GM18520 (cell line): Measurements from ENCODE around the gene PFDN2.
"Not testable (repeated sequence)": the region's sequence is repeated elsewhere in the genome, so short reads cannot be mapped to it uniquely, and the experiment has no call there.

Experiments used
- ATAC-seq: cut with Tn5 transposase; IDR thresholded peaks from one replicate; pipeline ENCODE4 v1.9.1; 2021; ENCODE audit not compliant: unreplicated experiment

The PFDN2 gene

DNA sequence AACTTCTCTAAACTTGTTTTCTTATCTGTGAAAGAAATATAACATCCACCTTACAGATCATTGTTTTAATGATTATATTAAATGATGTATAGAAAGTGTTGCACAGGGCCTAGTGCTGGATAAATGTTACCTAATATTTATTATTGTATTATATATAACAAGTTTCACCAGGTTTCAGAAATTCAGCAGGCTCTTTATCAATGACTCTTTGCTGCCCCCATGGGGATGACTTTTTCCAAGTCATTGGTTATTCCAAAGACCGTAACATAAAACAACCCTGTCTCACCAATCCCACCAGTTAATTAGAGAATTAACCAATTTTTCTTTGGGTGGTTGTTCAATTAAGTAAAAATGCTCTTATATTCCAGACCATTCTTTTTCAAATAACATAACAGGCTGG, 21.9 kb upstream of the PFDN2 start:
- ATAC-seq: no peak

DNA sequence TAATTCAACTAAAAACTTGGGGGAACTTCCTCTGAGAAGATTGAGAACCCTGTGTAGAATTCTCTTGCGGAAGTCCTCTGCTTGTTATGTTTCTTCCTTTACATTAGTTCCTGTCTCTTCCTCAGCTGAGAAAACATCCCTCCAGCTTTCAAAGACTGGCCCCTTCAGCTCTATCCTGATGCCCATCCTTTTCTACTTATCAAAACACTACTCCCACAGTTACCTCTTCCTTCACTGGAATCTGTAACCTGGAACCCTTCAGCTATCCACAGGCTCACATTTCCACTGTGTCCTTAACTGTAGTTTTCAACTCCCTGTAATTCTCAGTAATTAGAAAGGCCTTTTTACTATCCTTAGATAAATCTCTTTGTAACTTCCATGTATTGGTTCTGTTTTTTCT, 20.6 kb upstream of the PFDN2 start:
- ATAC-seq: no peak

DNA sequence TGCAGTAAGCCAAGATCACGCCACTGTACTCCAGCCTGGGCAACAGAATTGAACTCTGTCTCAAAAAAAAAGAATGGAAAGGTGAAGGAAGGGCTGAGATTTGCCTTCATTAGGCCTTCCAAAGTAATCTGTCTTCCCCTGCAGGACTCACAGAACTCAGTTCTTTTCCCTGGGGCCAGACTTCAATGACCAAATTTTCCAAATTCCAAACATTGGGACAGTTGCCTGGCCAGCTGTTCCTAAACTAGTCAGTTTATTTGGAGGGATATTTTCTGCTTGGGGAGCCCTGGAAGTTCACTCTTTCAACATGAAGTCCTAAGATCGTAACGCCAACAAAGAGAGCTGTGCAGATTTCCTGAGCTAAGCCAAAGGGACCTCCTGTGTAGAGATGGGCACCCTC, 20.0 kb upstream of the PFDN2 start:
- ATAC-seq: no peak

DNA sequence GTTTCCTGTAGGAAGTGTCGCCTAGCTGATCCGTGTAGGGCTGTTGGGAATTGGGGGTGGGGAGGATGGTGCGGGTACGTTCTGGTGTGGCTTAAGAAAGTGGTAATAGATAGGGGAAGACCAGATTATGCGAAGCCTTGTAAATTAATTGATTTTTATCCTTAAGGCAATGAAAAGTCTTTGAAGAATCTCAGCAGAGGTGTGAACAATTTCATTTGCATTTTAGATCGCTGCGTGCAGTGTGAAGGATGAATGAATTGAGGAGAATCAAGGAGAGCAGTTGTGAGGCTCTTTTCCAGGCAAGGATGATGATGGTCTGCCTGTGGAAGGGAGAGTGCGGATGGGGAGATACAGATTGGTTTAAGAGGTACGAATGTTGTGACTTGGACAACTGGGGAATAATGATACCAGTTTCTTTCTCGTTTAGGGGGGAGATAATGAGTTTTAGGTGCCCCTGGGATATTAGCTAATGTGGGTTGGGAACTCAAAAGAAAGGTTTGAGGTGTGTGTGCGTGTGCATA, 15.4 kb upstream of the PFDN2 start:
- no peak for ATAC-seq

DNA sequence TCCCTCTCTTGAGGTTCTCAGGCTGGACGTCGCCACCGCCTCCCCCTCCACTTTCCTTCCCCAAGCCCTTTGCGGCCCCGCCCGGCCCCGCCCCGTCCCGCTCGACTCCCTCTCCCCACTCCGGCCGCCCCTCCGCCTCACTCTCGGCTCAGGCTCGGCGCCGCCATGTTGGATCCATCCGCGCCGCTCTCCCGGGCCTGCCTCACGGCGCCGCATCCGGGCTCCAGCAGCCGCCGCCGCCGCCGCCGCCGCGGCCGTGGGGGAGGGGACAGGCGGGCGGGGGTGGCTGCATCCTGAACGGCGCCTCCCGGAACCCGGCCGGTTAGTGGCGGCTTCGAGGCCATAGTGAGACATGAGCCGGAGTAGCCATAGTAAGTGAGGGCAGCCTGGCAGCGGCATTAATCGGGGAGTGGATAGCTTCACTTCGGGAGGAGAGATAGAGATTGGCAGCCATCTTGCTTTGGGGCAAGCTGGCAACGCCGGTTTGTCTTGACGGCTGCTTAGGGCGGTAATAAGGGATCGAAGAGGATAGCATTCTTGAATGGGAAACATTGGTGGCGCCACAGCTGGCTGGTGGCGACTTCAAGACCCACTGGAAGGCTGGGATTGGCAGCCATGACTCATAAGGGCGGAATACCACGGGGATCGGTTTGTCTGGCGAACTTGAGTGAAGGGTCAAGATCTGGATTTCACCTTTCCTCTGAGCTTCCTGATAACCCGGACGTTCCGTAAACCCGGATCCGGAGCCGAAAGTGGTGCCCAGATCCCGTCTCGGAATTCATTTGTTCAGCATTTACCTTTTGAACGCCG, 14.8 kb upstream of the PFDN2 start, which contains the start of gene DEDD:
TSS of gene DEDD (minus strand) at position 258 of the 810 bp plus-strand sequence. CDS start 8,205 bp downstream, outside the sequence.
- ATAC-seq: peak; percentile 89

DNA sequence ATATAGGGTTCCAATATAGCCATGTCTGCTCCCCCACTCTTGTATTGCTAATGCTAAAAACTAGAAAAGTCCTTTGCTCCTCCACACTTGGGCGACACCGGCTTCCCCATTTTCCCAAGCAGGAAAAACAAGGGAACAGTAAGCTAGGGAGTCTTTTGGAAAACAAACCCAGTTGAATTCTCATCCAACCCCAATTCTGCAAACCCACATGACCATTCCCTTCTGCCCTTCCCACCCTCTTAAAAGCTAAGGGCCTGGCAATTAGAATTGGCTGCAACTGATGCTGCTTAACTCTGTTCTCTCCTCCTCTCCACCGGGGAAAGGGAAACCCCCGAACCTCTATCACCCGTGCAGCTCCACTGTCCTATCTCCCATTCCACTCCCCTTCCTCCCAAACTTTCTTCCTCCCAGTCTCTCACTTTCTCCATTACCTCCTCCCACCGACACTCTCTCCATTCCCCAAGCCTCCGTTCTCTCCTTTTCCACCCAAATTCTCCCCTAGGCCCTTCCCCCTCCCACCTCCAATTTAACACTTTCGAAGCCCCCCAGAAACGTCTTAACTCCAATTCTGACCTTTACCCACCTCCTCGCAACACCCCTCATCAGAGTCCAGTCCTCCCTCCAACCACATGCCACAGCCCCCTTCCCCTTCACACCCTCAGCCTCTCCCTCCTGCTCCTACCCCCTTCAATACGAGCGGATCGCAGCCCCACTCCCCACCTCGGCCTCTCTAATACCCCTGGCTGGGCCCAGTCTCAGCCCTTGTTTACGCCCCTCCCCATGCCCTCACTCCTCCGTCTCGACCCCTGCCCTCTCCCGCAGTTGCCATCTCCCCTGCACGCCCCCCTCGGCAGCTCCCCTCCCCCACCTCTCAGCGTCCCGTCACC, 13.9 kb upstream of the PFDN2 start:
- ATAC-seq: no peak

DNA sequence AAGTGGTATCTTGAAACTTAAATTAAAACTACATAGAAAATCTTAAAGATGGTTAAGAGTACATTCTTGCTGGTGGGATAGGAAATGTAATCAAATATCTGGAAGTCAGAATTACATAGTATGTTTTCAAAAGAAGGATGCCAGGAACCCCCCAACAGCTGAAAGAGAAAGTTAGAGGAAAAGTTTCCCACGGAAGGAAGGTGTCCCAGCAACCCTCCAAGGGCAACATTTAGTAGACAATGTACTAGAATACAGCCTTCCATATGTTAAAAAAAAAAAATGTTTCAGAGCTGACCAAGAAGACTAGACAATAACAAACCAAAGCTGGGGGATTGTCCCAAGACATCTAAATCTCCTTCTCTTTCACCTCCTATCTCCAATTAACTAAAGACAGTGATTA, 12.4 kb upstream of the PFDN2 start:
- no peak for ATAC-seq

DNA sequence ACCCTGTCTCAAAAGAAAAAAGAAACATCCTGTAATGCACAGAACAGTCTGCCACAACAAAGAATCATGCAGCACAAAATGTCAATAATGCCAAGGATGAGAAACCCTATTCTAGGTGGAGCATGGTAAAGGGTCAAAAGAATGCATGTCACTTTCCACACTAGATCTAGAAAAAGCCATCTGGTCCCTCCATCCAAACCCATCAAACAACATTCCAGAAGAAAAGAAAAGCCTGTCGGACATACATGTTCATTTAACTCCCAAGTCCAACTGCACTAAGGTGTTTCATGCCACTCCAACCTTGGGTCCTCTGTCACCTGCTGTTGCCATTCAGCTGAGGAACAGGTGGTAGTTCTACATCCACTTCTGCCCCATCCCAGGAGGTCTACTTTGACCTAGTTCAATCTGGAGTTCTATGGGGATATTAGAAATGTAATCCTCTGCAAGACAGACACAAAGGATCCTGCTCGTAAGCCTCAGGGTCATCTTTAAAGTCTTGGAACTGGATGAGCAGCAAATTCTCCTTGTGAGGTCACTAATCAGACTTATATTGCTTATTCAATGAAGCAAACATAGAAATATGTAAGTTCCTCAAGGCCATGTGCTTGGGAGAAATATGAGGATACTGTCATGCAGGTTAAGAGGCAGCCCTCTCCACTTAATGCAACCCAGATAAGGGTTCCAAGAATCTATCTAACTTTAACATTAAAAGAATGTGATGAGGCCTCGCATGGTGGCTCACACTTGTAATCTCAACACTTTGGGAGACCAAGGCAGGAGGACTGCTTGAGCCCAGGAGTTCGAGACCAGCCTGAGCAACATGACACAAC, 11.0 kb upstream of the PFDN2 start:
- no peak for ATAC-seq

DNA sequence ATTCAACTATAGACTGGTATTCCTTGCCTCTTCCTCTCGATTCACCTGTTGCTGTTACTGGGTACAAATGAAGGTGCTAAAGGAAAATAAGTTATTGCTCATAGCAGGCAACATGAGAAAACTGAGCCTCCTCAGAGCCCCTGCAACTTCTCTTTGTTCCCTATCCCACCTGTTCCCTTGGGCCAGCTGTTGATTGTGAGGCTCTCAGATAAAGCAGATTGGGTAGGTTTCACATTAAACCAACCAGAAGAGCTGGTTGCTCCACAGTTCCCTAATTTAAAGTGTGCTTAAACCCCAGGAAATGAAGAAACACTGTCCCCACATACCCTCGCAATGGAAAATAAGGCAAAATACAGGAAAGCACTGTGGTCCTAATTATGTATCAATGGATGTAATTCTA, 9.8 kb upstream of the PFDN2 start:
- ATAC-seq: no peak

DNA sequence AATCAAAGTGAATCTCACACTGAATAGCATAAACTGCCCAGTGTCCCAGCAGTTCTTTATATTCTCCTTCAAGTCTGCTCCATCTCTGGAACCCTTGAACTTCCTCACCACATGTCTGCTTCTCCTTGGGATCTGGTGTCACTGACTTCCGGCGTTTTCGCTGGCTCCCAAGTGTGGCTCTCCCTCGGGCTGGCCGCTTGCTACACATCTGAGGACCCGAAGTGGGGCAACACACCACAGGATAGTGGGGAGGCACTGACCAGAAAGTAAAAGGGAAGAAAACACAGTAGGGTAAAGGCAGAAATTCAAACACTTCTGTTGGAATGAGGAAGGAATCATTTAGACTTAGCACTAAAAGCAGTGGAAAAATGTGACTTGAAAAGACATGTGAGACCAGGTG, 5.1 kb upstream of the PFDN2 start:
- no peak for ATAC-seq

DNA sequence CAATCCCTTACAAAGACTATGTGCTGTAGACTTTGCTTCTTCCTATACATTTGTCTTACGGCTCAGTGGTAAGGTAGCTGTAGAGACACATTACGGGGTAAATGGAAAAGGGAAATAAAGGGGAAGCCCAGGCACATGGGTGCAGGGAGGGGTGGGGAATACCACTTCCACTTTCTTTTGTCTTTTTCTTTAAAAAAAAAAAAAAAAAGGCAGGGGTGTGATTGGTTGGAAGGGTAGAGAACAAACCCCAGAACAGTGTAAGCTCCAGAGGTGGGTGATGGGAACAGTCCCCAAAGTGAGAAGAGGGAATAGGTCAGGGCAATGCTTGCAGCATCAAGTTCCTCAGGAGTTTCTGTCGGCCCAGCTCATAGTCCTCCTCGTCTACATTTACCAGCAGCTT, 4.0 kb upstream of the PFDN2 start:
- ATAC-seq: no peak

DNA sequence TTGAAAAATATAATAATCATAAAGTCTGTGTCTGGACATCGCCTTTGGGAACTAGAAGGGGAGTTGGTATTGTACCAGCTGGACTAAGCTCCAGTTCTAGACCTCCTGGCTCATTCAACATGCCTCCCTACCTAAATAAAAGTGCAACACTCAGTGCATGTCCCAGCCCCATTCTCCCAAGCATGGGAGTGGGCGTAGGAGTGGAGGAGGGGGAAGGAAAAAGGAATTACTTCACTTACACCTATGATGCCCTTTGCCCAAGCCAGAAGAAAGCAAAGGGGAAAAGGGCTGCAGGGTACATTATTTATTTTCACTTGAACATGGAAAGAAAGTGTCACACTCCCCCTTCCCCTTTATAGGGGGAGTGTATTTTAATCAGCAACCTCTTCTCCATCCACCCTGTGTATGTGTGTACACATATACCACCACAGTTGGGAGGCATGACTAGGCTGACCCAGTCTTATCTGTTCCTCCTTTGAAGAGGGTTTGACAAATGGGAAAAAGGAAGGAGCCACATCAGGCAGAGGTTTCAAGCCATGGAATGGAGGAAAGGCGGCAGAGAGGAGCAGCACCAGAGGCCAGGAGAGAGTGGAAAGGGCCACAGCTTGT, 3.3 kb upstream of the PFDN2 start:
- ATAC-seq: no peak

DNA sequence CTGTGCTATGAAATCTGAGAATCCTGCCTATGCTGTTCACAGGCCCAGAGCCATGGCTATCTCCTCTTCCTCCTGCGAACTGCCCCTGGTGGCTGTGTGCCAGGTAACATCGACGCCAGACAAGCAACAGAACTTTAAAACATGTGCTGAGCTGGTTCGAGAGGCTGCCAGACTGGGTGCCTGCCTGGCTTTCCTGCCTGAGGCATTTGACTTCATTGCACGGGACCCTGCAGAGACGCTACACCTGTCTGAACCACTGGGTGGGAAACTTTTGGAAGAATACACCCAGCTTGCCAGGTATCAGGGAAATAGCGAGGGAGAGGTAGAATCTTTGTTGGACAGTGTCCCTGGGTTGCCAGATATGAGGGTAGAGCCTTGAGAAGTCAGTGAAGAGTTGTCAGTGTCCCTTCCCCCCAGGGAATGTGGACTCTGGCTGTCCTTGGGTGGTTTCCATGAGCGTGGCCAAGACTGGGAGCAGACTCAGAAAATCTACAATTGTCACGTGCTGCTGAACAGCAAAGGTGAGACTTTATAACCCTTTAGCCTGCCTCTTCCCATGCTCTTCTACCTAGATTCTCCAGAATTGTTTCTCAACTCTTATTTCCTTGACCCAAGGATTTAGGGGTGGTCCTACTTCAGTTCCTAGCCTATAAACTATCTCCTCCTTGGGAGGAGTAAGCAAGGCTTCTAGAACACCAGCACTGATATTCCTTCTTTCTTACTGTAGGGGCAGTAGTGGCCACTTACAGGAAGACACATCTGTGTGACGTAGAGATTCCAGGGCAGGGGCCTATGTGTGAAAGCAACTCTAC, 1.5 kb upstream of the PFDN2 start:
- ATAC-seq: no peak

DNA sequence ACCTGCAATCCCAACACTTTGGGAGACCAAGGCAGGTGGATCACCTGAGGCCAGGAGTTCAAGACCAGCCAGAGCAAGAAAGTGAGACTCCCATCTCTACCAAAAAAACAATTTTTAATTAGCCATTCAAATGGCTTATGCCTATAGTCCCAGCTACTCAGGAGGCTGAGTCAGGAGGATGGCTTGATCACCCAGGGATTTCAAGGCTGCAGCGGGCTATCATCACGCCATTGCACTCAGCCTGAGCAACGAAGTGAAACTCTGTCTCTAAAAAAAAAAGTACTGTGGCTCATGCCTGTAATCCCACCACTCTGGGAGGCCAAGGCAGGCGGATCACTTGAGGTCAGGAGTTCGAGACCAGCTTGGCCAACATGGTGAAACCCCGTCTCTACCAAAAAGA, 1.9 kb downstream of the PFDN2 start:
- ATAC-seq: not testable (repeated sequence)

DNA sequence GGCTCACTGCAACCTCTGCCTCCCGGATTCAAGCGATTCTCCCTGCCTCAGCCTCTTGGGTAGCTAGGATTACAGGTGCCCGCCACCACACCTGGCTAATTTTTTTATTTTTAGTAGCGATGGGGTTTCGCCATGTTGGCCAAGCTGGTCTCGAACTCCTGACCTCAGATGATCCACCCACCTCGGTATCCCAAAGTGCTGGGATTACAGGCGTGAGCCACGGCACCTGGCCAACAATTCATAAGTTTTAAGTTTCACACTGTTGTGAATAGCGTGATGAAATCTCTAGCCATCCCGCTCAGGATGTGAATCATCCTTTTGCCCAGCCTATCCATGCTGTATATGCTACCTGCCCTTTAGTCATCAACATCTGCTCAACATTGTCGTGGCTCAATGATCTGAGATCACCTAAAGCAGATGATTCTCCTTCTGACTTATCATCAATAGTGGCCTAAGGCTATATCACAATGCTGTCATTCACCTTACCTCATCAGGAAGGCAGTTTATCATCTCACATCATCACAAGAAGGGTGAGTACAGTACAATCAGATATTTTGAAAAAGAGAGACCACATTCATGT, 2.6 kb downstream of the PFDN2 start:
- ATAC-seq: no peak

DNA sequence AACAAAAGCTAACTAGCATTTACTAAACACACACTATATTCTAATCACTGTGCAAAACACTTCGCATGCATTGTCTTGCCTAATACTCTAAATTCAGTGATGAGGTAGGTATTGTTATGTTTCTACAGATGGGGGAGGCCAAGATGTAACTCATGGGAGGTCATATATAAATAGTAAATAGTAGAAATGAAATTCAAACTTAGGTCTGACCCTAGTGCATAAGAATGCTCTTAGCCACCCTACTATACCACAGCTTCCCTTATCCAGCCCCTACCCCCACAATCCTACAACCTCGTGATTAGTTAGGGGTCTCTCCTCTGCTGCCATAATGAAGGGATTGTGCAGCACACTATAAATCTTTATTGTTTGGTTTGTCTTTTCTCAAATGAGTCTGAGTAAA, 3.3 kb downstream of the PFDN2 start:
- no peak for ATAC-seq

DNA sequence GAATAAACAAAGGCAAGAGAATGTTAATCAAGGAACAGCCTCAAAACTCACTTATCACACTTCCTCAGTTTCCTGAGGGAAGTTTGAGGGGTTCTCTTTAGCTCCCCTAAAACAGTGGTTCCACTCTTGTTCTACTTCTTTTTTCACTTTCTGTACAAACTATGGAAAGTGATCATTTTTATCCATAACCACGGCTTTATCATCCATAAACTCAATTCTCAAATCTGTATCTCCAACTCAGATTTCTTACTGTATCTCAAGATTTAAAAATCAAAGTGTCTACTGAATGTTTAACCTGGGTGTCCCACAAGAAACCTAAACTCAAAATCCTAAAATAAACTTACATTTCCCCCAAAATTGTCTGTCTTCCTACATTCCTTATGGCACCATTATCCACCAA, 3.9 kb downstream of the PFDN2 start:
- no peak for ATAC-seq

DNA sequence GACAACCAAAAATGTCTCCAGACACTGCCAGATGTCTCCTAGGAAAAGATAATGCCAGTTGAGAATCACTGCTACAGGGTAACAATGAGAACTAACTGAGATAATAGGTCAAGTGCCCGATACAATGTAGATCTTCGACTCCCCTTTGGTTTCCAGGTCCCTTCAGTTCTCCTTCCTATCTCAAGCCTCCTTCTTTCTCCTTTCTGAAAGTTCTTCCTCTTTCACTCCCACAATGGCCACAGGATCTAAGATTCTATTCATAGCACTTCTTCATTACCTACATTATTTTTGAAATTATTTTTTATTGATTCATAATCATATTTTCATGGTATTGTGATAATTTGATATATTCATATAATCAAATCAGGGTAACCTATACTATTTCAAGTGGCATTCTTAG, 6.3 kb downstream of the PFDN2 start:
- ATAC-seq: no peak

DNA sequence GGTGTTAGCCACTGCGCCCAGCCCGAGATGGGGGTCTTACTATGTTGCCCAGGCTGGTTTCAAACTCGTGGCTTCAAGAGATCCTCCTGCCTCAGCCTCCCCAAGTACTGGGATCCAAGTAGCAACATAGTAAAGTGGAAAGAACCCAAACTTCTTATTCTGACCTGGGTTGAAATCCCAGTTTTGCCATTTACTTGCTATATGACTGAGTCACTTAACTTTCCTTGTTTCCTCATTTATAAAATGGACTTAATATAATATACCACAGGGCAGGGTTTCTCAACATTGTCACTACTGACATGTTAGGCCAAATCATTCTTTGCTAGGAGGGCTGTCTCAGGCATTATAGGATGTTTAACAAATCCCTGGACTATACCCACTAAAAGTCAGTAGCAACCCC, 6.7 kb downstream of the PFDN2 start:
- ATAC-seq: no peak
